Measurements from ENCODE around the gene PNMA6E.

Gene PNMA6E

DNA sequence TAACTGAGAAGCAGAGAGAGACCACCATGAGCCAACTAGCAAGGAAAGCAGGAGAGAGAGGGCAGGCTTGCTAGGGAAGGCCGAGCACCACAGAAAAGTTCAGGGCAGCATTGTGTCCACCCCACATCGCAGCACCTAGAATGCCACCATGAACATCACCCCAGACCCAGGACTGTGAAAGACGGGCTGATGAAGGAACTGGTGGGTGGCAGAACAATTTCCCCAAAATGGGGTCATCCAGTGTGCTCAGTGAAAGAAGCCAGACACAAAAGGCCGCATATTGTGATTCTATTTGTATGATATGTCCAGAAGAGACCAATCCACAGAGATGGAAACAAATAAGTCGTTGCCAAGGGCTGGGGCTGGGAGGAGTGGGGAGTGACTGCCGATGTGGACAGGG, 16.8 kb downstream of the PNMA6E start:
- DNase-seq (ENCODE audit: low read depth) = no peak

GRCh38 chrX:153382563-153383482, 18.3 kb downstream of the PNMA6E start:
- DNase-seq (ENCODE audit: low read depth) = no peak

DNA sequence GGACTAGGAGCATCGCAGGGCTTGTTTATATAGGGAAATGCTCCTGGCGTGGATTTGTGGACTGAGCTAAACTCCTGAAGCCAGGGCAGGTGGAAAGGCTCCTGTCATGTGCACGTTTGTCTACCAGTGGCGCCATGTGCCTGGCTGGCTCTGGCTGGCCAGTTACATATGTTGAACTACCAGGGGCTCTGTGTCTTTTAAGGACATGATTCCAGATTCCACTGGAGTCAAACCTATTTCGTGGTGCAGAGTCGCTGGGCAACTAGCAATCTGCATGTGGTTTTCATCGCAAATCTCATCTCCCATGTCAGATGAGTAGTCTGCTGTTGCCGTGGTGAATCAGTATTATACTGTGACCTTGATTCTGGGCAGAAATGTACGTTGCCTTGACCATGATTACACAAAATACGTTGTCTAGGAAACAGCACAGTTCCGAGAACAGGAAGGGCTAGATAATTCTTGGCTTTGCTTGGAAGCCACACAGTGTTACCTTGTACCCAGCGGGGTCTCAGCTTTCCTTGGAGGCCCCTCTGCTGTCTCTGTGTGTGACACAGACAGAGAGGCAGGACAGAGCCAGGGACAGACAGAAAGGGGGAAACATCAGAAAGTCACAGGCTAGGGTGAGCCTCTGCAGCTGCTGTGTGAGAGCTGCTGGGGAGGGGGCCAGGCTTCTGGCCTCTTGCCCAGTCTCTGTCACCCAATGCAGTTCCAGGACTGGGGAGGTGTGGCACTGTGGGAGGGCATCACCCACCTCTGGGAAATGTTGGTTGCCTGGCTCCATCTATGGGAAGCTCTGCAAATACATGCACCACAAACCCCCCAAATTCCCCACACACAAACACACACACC, 19.2 kb downstream of the PNMA6E start:
- DNase-seq (ENCODE audit: low read depth) = no peak

- no peak for DNase-seq (ENCODE audit: low read depth)
These were observed 20.5 kb downstream of the PNMA6E start for GRCh38 chrX:153380691-153381090.

GRCh38 chrX:153379971-153380581, 21.1 kb downstream of the PNMA6E start:
- DNase-seq (ENCODE audit: low read depth) = no peak

DNA sequence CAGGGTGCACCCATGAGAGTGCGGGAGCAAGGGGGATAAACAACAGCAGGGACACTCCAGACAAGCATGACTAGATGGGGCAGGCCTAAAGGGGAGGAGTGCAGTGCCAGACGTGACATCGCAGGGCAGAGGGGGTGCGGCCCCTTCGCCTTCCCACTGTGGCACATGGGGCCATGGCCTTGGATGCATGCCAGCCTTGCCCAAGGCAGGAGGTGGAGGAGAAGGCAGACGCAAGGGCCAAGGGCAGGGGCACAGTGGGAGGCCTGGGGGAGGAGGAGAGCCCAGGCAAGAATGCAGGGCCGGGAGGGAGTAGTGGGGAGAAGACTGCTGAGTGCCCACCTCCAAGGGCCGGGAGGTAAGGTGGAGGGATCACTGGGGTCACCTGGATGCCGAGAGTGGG, 21.6 kb downstream of the PNMA6E start:
- no peak for DNase-seq (ENCODE audit: low read depth)

DNA sequence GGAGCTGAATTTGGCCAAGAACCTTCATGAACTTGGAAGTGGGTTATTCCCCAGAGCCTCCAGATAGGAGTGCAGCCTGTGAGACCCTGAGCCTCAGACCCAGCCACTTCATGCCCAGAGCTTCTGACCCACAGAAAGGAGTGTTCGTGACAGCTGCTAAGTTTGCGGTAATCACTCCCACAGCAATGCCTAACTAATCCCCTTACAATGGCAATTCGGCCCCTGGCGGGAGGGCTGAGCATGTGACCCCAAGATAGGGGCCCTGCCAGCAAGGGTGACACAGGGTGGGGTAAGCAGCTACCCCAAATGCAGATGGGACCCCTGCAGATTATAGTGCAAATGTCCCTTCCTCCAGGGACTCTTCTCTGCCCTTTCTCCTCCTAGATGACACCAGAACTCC, 22.5 kb downstream of the PNMA6E start:
- DNase-seq (ENCODE audit: low read depth) = no peak

GRCh38 chrX:153377727-153378126, 23.4 kb downstream of the PNMA6E start:
- DNase-seq (ENCODE audit: low read depth) = no peak

DNA sequence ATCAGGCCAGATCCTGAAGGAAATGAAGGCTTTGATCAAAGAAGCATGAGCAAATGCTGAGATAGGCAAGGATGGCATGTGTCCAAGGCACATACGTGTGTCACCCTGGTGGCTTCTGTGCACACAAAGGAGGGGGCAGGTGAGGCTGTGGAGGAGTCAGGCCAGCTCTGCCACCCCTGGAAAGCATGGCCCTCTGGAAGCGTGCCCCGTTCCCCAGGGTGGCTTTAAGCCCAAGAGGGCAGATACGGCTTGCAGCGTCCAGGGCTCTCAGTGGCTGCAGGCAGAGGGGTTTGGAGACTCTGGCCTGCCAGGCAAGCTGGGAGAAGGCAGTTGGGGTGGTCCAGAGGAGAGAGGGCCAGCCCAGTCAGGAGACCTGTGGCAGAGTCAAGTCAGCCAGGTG, 25.6 kb downstream of the PNMA6E start:
- no peak for DNase-seq (ENCODE audit: low read depth)

DNA sequence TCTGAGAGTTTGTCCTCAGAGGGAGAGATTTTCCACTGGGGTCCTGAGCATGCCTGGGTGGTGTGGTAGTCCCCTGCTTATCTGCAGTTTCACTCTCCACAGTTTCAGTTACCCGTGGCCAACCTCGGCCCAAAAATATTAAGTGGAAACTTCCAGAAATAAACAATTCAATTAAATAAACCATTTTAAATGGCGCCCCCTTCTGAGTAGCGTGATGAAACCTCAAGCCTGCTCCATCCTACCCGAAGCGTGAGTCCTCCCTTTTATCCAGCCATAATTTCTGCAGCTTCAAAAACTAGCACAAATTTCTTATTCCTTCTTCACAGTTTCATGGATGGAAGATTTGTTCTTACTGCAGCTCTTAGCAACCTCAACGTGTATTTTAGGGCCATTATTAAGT, 26.7 kb downstream of the PNMA6E start:
- DNase-seq (ENCODE audit: low read depth) = no peak

DNA sequence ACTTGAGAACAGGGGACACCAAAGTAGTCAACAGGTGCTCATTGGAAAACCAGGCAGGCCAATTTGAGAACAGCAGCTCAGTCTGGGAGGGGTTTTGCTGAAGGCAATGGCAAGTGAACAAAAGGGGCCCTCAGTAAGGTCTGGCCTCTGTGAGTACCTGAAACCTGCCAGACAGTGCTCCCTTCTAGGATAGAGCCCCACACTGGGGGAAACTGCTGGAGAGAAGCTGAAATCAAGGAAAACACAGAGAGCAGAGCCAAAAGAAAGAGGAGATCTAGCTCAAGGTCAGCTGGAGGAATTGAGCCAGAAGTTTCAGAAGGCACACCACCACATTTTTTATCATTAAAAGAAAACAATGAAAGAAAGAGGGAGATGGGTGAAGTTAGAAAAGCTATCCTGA, 28.2 kb downstream of the PNMA6E start:
- no peak for DNase-seq (ENCODE audit: low read depth)

DNA sequence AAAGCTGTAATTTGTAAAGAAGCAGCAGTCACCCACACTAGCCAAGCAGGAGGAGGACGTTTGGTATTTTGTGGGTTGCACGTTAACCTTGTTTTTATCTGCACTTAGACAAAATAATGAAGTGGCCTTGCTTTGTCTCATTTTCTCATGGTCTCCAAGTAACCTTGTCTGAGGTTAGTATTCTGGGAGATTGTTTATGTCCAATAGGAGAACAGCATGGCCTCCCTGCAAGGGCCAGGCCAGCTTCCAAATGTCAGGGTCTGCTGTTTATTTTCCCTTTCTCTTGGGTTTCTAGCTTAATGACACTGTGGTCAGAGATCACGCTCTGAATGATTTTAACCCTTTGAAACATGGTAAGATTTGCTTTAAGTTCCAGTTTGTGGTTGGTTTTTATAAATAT, 29.9 kb downstream of the PNMA6E start:
- DNase-seq (ENCODE audit: low read depth) = no peak

DNA sequence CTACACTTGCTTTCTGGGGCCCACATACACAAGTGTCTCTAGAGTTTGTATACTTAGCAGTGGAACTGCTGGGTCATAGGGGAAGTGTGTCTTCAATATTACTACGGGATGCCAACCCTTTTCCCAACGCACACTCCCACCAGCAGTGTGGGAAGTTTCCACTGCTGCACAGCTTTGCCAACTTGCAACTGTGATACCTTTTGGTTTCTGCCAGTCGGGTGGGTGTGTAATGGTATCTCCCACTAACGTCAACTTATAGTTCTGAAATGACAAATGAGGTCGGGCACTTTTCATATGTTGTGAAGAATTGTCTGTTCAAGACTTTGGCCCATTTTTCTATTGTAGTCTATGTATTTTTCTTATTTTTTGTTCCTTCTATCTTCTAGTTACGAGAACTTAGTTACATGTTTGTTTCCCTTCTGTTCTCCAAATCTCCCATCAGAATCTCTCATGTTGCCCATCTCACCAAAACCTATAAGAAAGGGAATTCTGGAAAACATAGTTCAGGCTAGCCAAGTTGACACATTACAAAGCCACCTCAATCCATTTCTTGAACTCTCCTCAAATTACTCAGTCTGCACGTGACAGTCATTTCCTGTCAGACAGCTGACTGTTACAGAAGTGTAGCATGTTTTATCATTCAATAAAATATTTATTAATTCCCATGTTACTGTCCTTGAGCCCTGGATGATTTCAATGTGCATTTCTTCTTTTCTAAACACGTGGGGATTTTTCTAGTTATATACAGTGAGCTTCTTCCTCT, 30.7 kb downstream of the PNMA6E start:
- DNase-seq (ENCODE audit: low read depth) = no peak

- no peak for DNase-seq (ENCODE audit: low read depth)
These were observed 34.1 kb downstream of the PNMA6E start for GRCh38 chrX:153366878-153367538.

DNA sequence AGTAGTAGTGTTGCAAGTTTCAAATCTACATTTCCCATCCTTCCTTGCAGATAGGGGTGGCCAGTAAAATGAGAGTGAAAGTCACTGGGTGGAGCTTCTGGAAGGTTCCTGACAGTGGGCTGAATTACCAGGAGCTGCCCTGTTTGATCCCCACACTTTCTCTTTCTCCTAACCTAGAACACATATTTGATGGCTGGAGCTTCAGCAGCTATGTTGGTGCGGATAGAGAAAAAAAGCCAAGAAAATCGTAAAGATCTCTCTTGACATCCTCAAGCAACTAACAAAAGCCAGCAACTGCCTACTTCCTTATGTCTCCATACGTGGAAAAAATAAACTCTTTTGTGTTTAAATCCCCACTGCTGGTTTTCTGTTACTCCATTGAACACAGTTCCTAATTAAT, 35.0 kb downstream of the PNMA6E start:
- DNase-seq (ENCODE audit: low read depth) = no peak

DNA sequence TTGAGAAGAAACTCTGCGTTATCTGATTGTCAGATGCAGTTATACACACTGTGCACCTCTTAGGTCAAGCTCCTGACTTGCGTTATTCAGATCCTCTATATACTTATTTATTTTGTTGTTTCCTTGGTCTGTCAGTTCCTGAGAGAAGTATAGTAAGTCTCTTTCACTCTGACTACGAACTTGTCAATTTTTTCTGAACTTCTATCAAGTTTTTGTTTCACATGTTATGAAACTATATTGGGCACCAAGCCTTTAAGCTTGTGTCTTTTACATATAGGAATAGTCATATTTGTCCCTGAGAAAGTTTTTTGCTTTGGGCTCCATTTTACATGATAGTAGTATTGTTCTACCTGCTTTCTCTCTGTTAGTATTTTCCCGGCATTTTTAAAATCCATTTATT, 35.5 kb downstream of the PNMA6E start:
- DNase-seq (ENCODE audit: low read depth) = no peak

- no peak for DNase-seq (ENCODE audit: low read depth)
These were observed 39.3 kb downstream of the PNMA6E start for GRCh38 chrX:153361781-153362397.

- DNase-seq (ENCODE audit: low read depth) = no peak
These were observed 43.3 kb downstream of the PNMA6E start for GRCh38 chrX:153357877-153358276.

GRCh38 chrX:153353416-153353815, 47.7 kb downstream of the PNMA6E start:
- no peak for DNase-seq (ENCODE audit: low read depth)

DNA sequence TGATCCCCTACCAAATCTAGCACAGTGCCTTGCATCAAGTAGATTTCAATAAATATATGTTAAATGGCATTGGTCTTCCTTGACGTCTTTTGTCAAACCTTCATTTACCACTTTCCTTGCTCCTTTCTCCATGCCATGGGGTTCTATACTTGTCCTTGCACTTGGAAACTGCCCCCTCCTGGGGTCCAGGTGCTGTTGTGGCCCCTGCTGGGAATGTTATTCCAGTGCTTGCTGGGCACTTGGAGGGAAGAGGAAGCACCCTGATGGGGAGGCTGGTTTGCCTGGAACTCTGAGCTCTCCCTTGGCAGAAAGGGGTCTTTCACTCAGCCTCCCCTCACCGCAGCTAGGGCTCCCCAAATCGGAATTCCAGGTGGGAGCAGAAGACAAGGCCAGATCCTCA, 48.3 kb downstream of the PNMA6E start:
- DNase-seq (ENCODE audit: low read depth) = no peak

DNA sequence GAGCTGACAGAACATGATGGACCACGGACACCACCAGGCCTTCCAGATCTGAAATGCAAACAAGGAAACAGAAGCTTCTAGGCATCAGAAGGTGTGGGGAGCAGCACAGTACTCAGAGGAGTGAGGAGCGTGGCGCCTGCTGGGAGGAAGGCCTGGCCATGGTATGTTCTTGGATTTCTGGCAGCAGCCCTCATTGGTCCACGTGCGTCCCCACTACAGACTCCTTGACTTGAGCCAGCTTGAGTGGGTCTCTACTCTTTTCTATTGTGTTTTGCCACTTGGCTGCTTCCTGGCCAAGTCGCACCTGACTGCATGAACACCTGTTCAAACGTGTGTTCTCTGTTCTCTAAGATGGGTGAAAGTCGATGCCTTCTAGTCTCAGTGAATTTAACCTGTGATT, 49.2 kb downstream of the PNMA6E start:
- no peak for DNase-seq (ENCODE audit: low read depth)

Measured in stimulated activated CD4-positive, alpha-beta T cell treated with anti-CD3 and anti-CD28 coated beads, Interleukin-2, amount 100 ng/mL, for 4 hours (primary cell).